GM23338 (cell line): ENCODE results near the gene TTC21B. TPM values are rescaled to one million over a fixed set of nuclear protein-coding genes. Genes with fewer than 3 reads are reported as not detected.
A peak's percentile ranks its signal among the peaks of the same experiment; 100 is the strongest.

Source experiments
- ATAC-seq: fragments of 200-7000 bp; cut with Tn5 transposase; 3 replicates; pipeline ENCODE4 v1.9.1; 2020
- DNase-seq: peaks from one replicate; pipeline ENCODE4 v3.0.0-alpha.2; 2015; ENCODE audit warnings: low spot score
- H2AFZ ChIP-seq: fragments of 200-600 bp; sonication (generic); 2 replicates; pipeline ENCODE4 v1.8.0; 2016; ENCODE audit warnings: antibody characterized with exemption, mild to moderate bottlenecking, moderate library complexity
- H3F3A ChIP-seq: fragments of 200-600 bp; sonication (generic); replicated peaks from 2 replicates; pipeline ENCODE4 v1.8.0; 2017; ENCODE audit warnings: antibody characterized with exemption, mixed run types, low read depth
- H3K27ac ChIP-seq: fragments of 200-600 bp; sonication (generic); 2 replicates; pipeline ENCODE4 v1.6.1; 2016; ENCODE audit warnings: low read depth
- H3K27me3 ChIP-seq: fragments of 200-600 bp; sonication (generic); 2 replicates; pipeline ENCODE4 v1.8.0; 2016; ENCODE audit warnings: mild to moderate bottlenecking, mixed run types, moderate library complexity; ENCODE audit not compliant: insufficient read depth
- H3K36me3 ChIP-seq: fragments of 200-600 bp; sonication (generic); 2 replicates; pipeline ENCODE4 v1.8.0; 2016; ENCODE audit warnings: mild to moderate bottlenecking; ENCODE audit not compliant: insufficient read depth
- H3K4me1 ChIP-seq: fragments of 200-600 bp; sonication (generic); 2 replicates; pipeline ENCODE4 v1.8.0; 2016; ENCODE audit warnings: mild to moderate bottlenecking, moderate library complexity; ENCODE audit not compliant: insufficient read depth
- H3K4me2 ChIP-seq: fragments of 200-600 bp; sonication (generic); 2 replicates; pipeline ENCODE4 v1.7.1; 2017; ENCODE audit warnings: mixed run types
- H3K4me3 ChIP-seq: fragments of 200-600 bp; sonication (generic); 2 replicates; pipeline ENCODE4 v1.6.1; 2016; ENCODE audit warnings: mixed run types
- H3K79me2 ChIP-seq: fragments of 200-600 bp; sonication (generic); replicated peaks from 2 replicates; pipeline ENCODE4 v1.8.0; 2017; ENCODE audit warnings: mild to moderate bottlenecking; ENCODE audit not compliant: insufficient read depth
- H3K9me2 ChIP-seq: fragments of 200-600 bp; sonication (generic); 2 replicates; pipeline ENCODE4 v1.8.0; 2017; ENCODE audit not compliant: insufficient read depth
- H4K20me1 ChIP-seq: fragments of 200-600 bp; sonication (generic); replicated peaks from 2 replicates; pipeline ENCODE4 v1.8.0; 2017; ENCODE audit warnings: mild to moderate bottlenecking; ENCODE audit not compliant: insufficient read depth
- H3K27ac Mint-ChIP-seq: 2 replicates; pipeline ENCODE4 v1.8.0; 2020; ENCODE audit warnings: inconsistent platforms, mild to moderate bottlenecking, moderate library complexity, mixed read lengths
- H3K27me3 Mint-ChIP-seq: 3 replicates; pipeline ENCODE4 v1.8.0; 2022; ENCODE audit warnings: low read depth, mild to moderate bottlenecking, moderate library complexity, mixed read lengths, inconsistent platforms; ENCODE audit not compliant: insufficient read depth, poor library complexity
- H3K36me3 Mint-ChIP-seq: 3 replicates; pipeline ENCODE4 v1.8.0; 2021; ENCODE audit warnings: low read depth, mild to moderate bottlenecking, inconsistent platforms, moderate library complexity, mixed read lengths
- H3K4me1 Mint-ChIP-seq: 3 replicates; pipeline ENCODE4 v1.8.0; 2020; ENCODE audit warnings: mild to moderate bottlenecking, inconsistent platforms, mixed read lengths
- H3K4me3 Mint-ChIP-seq: 3 replicates; pipeline ENCODE4 v1.8.0; 2021; ENCODE audit warnings: moderate library complexity, mild to moderate bottlenecking, inconsistent platforms, mixed read lengths
- H3K9me3 Mint-ChIP-seq: 3 replicates; pipeline ENCODE4 v1.8.0; 2020; ENCODE audit warnings: moderate library complexity, mild to moderate bottlenecking, inconsistent platforms, mixed read lengths
- CREB1 ChIP-seq: fragments of 250-450 bp; sonication (Bioruptor Pico); IDR thresholded peaks from 2 replicates; pipeline ENCODE4 v1.5.0; 2020; ENCODE audit warnings: low read depth, mild to moderate bottlenecking, moderate library complexity
- EZH2 ChIP-seq: fragments of 200-600 bp; sonication (generic); IDR thresholded peaks from one replicate; pipeline ENCODE4 v1.8.0; 2017; ENCODE audit warnings: antibody characterized with exemption, mild to moderate bottlenecking, low read depth; ENCODE audit not compliant: unreplicated experiment
- JUNB ChIP-seq: IDR thresholded peaks from one replicate; pipeline ENCODE4 v1.6.1; 2016; ENCODE audit warnings: antibody characterized with exemption; ENCODE audit not compliant: unreplicated experiment
- POLR2AphosphoS5 ChIP-seq: IDR thresholded peaks from 2 replicates; pipeline ENCODE4 v1.6.1; 2016; ENCODE audit warnings: antibody characterized with exemption, low read depth
- REST ChIP-seq: IDR thresholded peaks from one replicate; pipeline ENCODE4 v1.6.1; 2018; ENCODE audit warnings: antibody characterized with exemption; ENCODE audit not compliant: unreplicated experiment
- STAT1 ChIP-seq: IDR thresholded peaks from one replicate; pipeline ENCODE4 v1.6.1; 2016; ENCODE audit warnings: antibody characterized with exemption; ENCODE audit not compliant: unreplicated experiment
- ZNF114 ChIP-seq: fragments of 250-450 bp; sonication (Bioruptor Pico); IDR thresholded peaks from 2 replicates; pipeline ENCODE4 v1.5.0; 2020; ENCODE audit warnings: mild to moderate bottlenecking, moderate library complexity
- ZNF331 ChIP-seq: fragments of 250-450 bp; sonication (Bioruptor Pico); IDR thresholded peaks from 2 replicates; pipeline ENCODE4 v1.5.0; 2020; ENCODE audit warnings: low read depth, mild to moderate bottlenecking, moderate library complexity
- ZNF462 ChIP-seq: fragments of 250-450 bp; sonication (Bioruptor Pico); IDR thresholded peaks from 2 replicates; pipeline ENCODE4 v1.5.0; 2020; ENCODE audit warnings: mild to moderate bottlenecking, moderate library complexity
- polyA plus RNA-seq: library from polyadenylated mRNA; unstranded; fragments of >200 nt; fragmentation: Nextera tagmentation; extraction: Ambion mirVana; gene quantifications from 2 replicates; pipeline ENCODE4 v1.2.1, GENCODE V29; 2016
- total RNA-seq: library from RNA; depleted of rRNA; stranded (reverse); fragments of >200 nt; shearing (Covaris generic); gene quantifications from 2 replicates; pipeline ENCODE4 v1.2.3, GENCODE V29; 2014
- TF ChIP-seq, protein P1 (sequence below), 2 experiments: fragments of 200-600 bp in 1 of 2; sonication (generic) in 1 of 2; conservative IDR thresholded peaks; 2 replicates each; pipeline versions ENCODE4 v1.5.1 to v1.6.1; 2016 to 2017; ENCODE audit warnings: antibody characterized with exemption in 2 of 2, low read depth in 2 of 2, mild to moderate bottlenecking in 2 of 2, moderate library complexity in 1 of 2

The TTC21B gene
- total and polyA plus RNA-seq, 2 experiments from 2014 or later, result 10.1 to 32.8 TPM

DNA sequence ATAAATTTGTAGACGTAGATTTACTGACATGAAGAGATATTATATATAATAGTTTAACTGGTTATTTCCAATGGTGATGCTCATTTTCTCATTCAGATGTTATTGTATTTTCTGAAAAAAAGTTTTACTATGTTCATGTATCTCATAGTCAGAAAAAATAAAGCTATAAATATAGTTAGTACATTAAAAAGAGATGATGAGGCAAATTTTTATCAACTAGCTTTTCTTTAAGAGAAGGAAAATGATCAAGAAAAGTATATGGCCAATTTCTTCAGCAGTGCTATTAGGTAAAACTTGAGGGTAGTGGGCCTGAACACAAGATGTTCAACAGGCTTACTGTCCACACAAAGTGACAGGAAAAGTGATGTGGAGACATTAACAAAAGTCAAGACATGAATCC, 11.7 kb downstream of the TTC21B start (continued):
- no peak for TF ChIP-seq REST
- no peak for TF ChIP-seq JUNB

GRCh38 chr2:165938237-165938636, 15.3 kb downstream of the TTC21B start:
- peaks cover 13% of the 10 kb centered on the region for H3K36me3 ChIP-seq
- Mint-ChIP-seq H3K9me3 (no peaks in the 10 kb centered on the region), H3K36me3 (peaks cover 20% of the 10 kb centered on the region), H3K4me1 (peaks cover 20% of the 10 kb centered on the region), H3K27ac (peak overlapping the region; percentile 15; the same call in 1 of the 2 replicates), H3K4me3 (no peak overlapping the region), H3K27me3 (no peaks in the 10 kb centered on the region)
- no peak overlapping the region for H3K27ac ChIP-seq
- no peak overlapping the region for H3K4me3 ChIP-seq
- no peaks in the 10 kb centered on the region for H3F3A ChIP-seq
- no peak overlapping the region for H2AFZ ChIP-seq
- H3K27me3 ChIP-seq, result no peaks in the 10 kb centered on the region
- H3K4me2 ChIP-seq, result no peak overlapping the region
- H4K20me1 ChIP-seq, result no peaks in the 10 kb centered on the region
- H3K4me1 ChIP-seq, result peaks cover 20% of the 10 kb centered on the region
- H3K79me2 ChIP-seq, result no peaks in the 10 kb centered on the region
- H3K9me2 ChIP-seq, result no peaks in the 10 kb centered on the region
- ATAC-seq (no peak), DNase-seq (no peak)
- TF ChIP-seq, protein P1, sequence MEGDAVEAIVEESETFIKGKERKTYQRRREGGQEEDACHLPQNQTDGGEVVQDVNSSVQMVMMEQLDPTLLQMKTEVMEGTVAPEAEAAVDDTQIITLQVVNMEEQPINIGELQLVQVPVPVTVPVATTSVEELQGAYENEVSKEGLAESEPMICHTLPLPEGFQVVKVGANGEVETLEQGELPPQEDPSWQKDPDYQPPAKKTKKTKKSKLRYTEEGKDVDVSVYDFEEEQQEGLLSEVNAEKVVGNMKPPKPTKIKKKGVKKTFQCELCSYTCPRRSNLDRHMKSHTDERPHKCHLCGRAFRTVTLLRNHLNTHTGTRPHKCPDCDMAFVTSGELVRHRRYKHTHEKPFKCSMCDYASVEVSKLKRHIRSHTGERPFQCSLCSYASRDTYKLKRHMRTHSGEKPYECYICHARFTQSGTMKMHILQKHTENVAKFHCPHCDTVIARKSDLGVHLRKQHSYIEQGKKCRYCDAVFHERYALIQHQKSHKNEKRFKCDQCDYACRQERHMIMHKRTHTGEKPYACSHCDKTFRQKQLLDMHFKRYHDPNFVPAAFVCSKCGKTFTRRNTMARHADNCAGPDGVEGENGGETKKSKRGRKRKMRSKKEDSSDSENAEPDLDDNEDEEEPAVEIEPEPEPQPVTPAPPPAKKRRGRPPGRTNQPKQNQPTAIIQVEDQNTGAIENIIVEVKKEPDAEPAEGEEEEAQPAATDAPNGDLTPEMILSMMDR (conservative IDR thresholded peaks at IDR 0.05; ENCODE audit: low read depth in 2 of 2), result no peak
- TF ChIP-seq JUNB (no peak), ZNF331 (CRISPR knock-in tag) (no peak), REST (no peak), ZNF114 (CRISPR knock-in tag) (no peak), POLR2AphosphoS5 (no peak), CREB1 (CRISPR knock-in tag) (no peak), ZNF462 (CRISPR knock-in tag) (no peak), STAT1 (no peak), EZH2 (no peak)
